Thymus (tissue), 14 donors: ENCODE measurements around the gene OR13C5. TPM values are rescaled to one million over a fixed set of nuclear protein-coding genes. Genes with fewer than 3 reads are reported as not detected.
"Not testable (repeated sequence)": the region's sequence is repeated elsewhere in the genome, so short reads cannot be mapped to it uniquely, and the experiment has no call there.

Experiments used
- DNase-seq, 9 donors: peaks; one replicate each; pipeline ENCODE4 v3.0.0-alpha.2; 2013; ENCODE audit warnings: low spot score in 9 of 9, low read depth in 6 of 9, missing footprints in 1 of 9
- H3K27ac ChIP-seq, 2 donors: one replicate each; pipeline ENCODE4 v1.5.1; 2013; ENCODE audit warnings: control low read depth in 1 of 2, low read depth in 1 of 2, low read length in 1 of 2, mild to moderate bottlenecking in 1 of 2, moderate library complexity in 1 of 2
- H3K27me3 ChIP-seq, 2 donors: one replicate each; pipeline ENCODE4 v1.5.1; 2013; ENCODE audit warnings: low read length in 1 of 2; ENCODE audit not compliant: control insufficient read depth in 2 of 2, insufficient read depth in 1 of 2
- H3K36me3 ChIP-seq, 2 donors: one replicate each; pipeline ENCODE4 v1.5.1; 2013; ENCODE audit warnings: low read length in 1 of 2, mild to moderate bottlenecking in 1 of 2, moderate library complexity in 1 of 2; ENCODE audit not compliant: control insufficient read depth in 2 of 2, insufficient read depth in 2 of 2
- H3K4me1 ChIP-seq, 2 donors: one replicate each; pipeline ENCODE4 v1.5.1; 2013; ENCODE audit warnings: low read length in 2 of 2; ENCODE audit not compliant: control insufficient read depth in 2 of 2, insufficient read depth in 2 of 2
- H3K4me3 ChIP-seq, 2 donors: one replicate each; pipeline ENCODE4 v1.5.1; 2013; ENCODE audit warnings: low read length in 2 of 2, control low read depth in 1 of 2, mild to moderate bottlenecking in 1 of 2
- H3K9me3 ChIP-seq, 2 donors: one replicate each; pipeline ENCODE4 v1.5.1; 2013; ENCODE audit warnings: low read length in 1 of 2, mild to moderate bottlenecking in 1 of 2; ENCODE audit not compliant: control insufficient read depth in 2 of 2, insufficient read depth in 1 of 2
- WGBS: extraction: QIAGEN DNeasy Blood & Tissue Kit; methylation state at CpG from one replicate; pipeline ENCODE4 v1.1.7; 2013; 5-methylcytosine and 5-hydroxymethylcytosine counted together
- long read RNA-seq, 10 donors: transcript quantifications; one replicate each; lab custom pipeline, GENCODE V29; 2026
- polyA plus RNA-seq: library from polyadenylated mRNA; stranded (reverse); fragments of 200-250 nt; gene quantifications from one replicate; pipeline ENCODE4 v1.2.3, GENCODE V29; 2013
- total RNA-seq: library from RNA; stranded (reverse); fragments of 120-200 nt; gene quantifications from one replicate; pipeline ENCODE4 v1.2.4, GENCODE V29; 2013
- donor health status: healthy.

Gene OR13C5
- total RNA-seq (not detected), polyA plus RNA-seq (not detected)
- long read RNA-seq, donor 1, result 0 reads
- long read RNA-seq, donor 2, result 0 reads
- long read RNA-seq, donor 3, result 0 reads
- long read RNA-seq, donor 4, result 0 reads
- long read RNA-seq, donor 5, result 0 reads
- long read RNA-seq, donor 6, result 0 reads
- long read RNA-seq, donor 7, result 0 reads
- long read RNA-seq, donor 8, result 0 reads
- long read RNA-seq, donor 9, result 0 reads
- long read RNA-seq, donor 10, result 0 reads

GRCh38 chr9:104599313-104599712 lies at the start of gene OR13C5:
Gene OR13C5, minus strand, starts transcription at chr9:104599413. Its CDS starts 0 bp downstream, at chr9:104599413.
- H3K27ac ChIP-seq, DNase-seq, H3K9me3 ChIP-seq, H3K4me3 ChIP-seq, H3K36me3 ChIP-seq, H3K4me1 ChIP-seq, H3K27me3 ChIP-seq: not testable (repeated sequence)

GRCh38 chr9:104635456-104635855 lies 36.2 kb upstream of the OR13C5 start:
- Histone ChIP-seq H3K36me3 (no peaks in the 10 kb centered on the region), H3K4me1 (no peaks in the 10 kb centered on the region), H3K27ac (no peak overlapping the region), H3K27me3 (no peaks in the 10 kb centered on the region), H3K9me3 (peaks cover 0 to 6% of the 10 kb centered on the region in 2 donors), H3K4me3 (no peak overlapping the region)
- DNase-seq, result no peak

- Histone ChIP-seq H3K4me3 (no peak overlapping the region), H3K9me3 (peaks cover 0 to 6% of the 10 kb centered on the region in 2 donors), H3K27me3 (no peaks in the 10 kb centered on the region), H3K36me3 (no peaks in the 10 kb centered on the region), H3K4me1 (no peaks in the 10 kb centered on the region), H3K27ac (no peak overlapping the region)
- WGBS, result 99% methylated on average over 30 of the region's 30 CpGs
- no peak for DNase-seq
Measured at GRCh38 chr9:104633976-104634520, 34.8 kb upstream of the OR13C5 start.

- H3K27ac ChIP-seq, H3K36me3 ChIP-seq, H3K9me3 ChIP-seq, DNase-seq, H3K4me1 ChIP-seq, H3K4me3 ChIP-seq, H3K27me3 ChIP-seq: not testable (repeated sequence)
Measured at GRCh38 chr9:104625964-104626363, 26.8 kb upstream of the OR13C5 start.

- Histone ChIP-seq H3K27ac (no peak within 1 kb of the TSS), H3K4me1 (no peaks in the 10 kb centered on the region), H3K36me3 (no peaks in the 10 kb centered on the region), H3K4me3 (no peak within 1 kb of the TSS), H3K9me3 (no peaks in the 10 kb centered on the region), H3K27me3 (no peaks in the 10 kb centered on the region)
- DNase-seq, result no peak
- 86% methylated on average over 2 of the region's 2 CpGs for WGBS
Measured at GRCh38 chr9:104618104-104618503, 18.9 kb upstream of the OR13C5 start, which contains the start of gene OR13C9. Gene OR13C9, minus strand, starts transcription at chr9:104618204. Its CDS starts 0 bp downstream, at chr9:104618204.

- no peaks in the 10 kb centered on the region for H3K27me3 ChIP-seq
- no peak for DNase-seq
Measured at GRCh38 chr9:104617418-104617817, 18.2 kb upstream of the OR13C5 start.

GRCh38 chr9:104611213-104611612 lies 12.0 kb upstream of the OR13C5 start:
- H3K36me3 ChIP-seq, result no peaks in the 10 kb centered on the region
- H3K27ac ChIP-seq, result no peak overlapping the region
- no peak for DNase-seq
- no peak overlapping the region for H3K4me3 ChIP-seq
- H3K4me1 ChIP-seq, result no peaks in the 10 kb centered on the region
- no peaks in the 10 kb centered on the region for H3K9me3 ChIP-seq
- no peaks in the 10 kb centered on the region for H3K27me3 ChIP-seq
- WGBS, result 96% methylated on average over 2 of the region's 2 CpGs

More at GRCh38 chr9:104617418-104617817, 18.2 kb upstream of the OR13C5 start:
- no peaks in the 10 kb centered on the region for H3K4me1 ChIP-seq
- no peaks in the 10 kb centered on the region for H3K9me3 ChIP-seq
- no peak overlapping the region for H3K4me3 ChIP-seq
- H3K27ac ChIP-seq, result no peak overlapping the region
- H3K36me3 ChIP-seq, result no peaks in the 10 kb centered on the region

- Histone ChIP-seq H3K9me3 (no peaks in the 10 kb centered on the region), H3K27ac (no peak overlapping the region), H3K4me1 (no peaks in the 10 kb centered on the region), H3K4me3 (no peak overlapping the region), H3K36me3 (no peaks in the 10 kb centered on the region), H3K27me3 (no peaks in the 10 kb centered on the region)
- DNase-seq, result no peak
- 51% methylated on average over 1 of the region's 1 CpG for WGBS
Measured at GRCh38 chr9:104608336-104608735, 9.1 kb upstream of the OR13C5 start.

GRCh38 chr9:104606152-104606551 lies 6.9 kb upstream of the OR13C5 start:
- H3K4me3 ChIP-seq, result no peak overlapping the region
- no peak overlapping the region for H3K27ac ChIP-seq
- no peaks in the 10 kb centered on the region for H3K36me3 ChIP-seq
- no peaks in the 10 kb centered on the region for H3K27me3 ChIP-seq
- 98% methylated on average over 2 of the region's 2 CpGs for WGBS
- H3K4me1 ChIP-seq, result no peaks in the 10 kb centered on the region
- DNase-seq, result no peak
- no peaks in the 10 kb centered on the region for H3K9me3 ChIP-seq
